NCI-H187 treated with DMSO at 0.1 percent for 48 hours (cell line): ENCODE data around the gene FOXP1.

ENCODE experiments used
- DNase-seq: peaks from one replicate; lab custom pipeline; 2025; lab: John Stamatoyannopoulos, UW

Gene FOXP1

GRCh38 chr3:71077070-71077469 is 506.5 kb downstream of the FOXP1 start:
- no peak for DNase-seq

DNA sequence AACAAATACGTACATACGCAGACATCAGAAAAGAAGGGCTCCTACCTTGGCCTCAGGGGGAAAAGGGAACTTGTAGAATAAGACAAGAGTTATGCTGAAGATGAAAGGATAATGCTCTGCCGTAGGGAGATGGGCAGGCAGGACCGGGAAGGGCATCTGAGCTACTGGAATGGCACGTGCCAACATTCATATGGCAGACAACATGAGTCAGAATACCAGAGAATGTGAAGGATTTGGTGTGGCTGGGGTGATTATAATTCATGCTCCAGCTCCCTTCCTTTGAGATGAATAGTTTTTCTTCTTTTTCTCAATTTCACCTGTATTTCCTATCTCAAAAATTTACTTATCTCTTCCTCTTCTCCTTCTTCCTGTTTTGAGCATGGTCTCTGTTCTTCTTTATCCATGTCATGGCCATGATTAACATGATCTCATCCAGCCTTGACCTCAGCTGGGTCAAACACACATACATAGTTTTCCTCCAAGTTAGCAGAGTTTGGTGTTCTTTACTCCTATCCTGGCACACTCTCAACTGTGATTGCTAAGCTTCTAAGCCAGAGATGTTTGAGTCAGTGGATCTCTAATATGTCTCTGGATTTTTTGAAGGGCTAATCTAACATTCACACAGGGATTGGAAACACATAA is 507.0 kb downstream of the FOXP1 start:
- DNase-seq = no peak

DNA sequence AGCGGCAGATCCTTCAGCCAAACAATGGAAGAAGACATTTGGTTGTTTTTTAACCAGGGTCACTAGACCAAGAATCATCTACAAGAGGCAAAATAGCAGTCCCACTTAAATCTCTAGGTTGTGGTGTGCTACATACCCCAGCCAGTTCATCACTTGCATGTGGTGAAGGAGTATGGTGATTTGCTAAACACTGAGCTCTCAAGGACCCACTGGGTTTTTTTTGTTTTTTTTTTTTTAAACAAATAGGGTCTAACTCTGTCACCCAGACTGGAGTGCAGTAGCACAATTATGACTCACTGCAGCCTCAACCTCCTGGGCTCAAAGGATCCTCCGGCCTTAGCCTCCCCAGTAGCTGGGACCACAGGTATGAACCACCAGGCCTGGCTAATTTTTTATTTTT is 508.0 kb downstream of the FOXP1 start:
- DNase-seq = no peak

DNA sequence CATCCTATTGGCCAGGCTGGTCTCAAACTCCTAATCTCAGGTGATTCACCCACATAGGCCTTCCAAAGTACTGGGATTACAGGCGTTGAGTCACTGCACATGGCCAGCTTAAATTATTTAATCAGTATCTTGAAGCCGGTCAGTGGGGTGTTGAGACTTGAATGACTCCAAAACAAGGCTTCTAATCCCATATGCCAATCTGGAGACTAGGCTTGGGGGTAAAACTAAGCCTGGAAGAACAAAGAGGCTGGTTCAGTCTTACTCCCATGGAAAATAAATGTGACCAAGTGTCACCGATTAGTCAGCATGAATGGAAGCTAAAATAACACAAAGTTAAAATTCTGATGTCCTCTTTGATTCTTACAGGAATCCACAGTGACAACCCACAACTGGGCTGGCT is 509.1 kb downstream of the FOXP1 start:
- DNase-seq = no peak

DNA sequence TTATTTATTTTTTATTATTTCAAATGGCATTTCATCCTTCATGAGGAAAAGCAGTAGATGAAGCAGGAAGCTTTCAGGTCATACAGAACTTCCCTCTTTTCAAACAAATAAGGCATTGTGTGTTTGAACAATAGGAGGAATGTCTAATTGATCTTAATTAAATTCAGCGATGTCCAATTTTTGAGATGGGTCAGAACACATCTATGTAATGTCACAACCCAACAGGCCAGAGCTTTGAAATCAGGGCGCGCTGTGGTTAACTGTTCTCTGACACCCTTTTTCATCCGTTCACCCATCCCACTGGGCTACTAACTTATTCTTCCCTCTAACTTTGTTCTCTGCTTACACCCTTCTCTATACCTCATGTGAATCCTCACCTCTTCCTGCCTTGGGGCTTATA is 510.5 kb downstream of the FOXP1 start:
- no peak for DNase-seq

- no peak for DNase-seq
These were observed 511.2 kb downstream of the FOXP1 start for GRCh38 chr3:71072287-71072686.

- DNase-seq = no peak
These were observed 512.7 kb downstream of the FOXP1 start for GRCh38 chr3:71070497-71071463.

- DNase-seq = no peak
These were observed 513.7 kb downstream of the FOXP1 start for GRCh38 chr3:71069797-71070196.

DNA sequence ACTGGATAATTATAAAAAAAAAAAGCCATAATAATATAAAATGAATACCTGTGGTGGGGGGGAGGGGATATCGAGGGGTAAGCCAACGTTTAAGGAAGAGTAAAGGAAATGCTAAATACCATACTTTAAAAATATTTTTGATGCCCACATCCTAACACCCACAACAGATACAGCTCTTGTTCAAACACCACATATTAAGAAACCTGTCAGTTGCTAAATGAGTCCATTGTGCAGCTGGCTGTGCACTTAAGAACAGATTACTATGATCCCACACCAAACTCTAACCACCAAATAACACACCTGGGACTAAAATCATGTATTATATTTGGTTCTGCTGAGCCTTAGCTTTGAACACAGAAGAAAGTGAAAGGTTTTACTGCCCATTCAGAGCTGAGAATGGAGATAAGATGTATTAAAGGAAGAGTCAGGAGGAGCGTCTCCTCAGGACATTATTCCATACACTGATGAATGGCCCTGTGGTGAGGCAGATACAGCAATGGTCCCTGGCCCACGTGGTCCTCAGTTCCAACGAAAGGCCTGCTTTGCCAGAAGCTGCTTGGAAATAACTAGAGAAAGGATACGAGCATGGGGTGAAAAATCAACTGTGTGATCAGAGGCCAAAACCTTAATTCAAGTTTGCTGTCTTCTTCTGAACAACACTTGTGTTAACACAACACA is 515.4 kb downstream of the FOXP1 start:
- no peak for DNase-seq

DNA sequence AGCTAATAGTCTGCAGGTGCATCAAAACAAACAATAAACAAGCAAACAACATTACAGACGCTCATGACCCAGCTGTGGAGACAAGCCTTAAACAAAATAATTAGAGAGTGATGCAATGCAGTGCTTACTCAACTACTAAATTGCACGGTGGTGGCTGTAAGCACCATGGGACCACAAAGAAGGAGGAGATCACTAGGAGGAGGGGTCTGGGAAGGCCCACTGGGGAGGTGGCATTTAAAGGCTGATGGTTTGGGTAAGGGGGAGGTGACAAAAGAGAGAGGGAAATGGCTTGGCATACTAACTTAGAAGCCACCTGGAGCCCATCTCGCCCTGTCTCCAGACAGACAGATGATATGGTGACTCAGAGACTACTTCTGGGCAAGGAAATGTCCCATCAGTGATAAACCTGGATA is 516.7 kb downstream of the FOXP1 start:
- DNase-seq = no peak

- DNase-seq = no peak
These were observed 517.2 kb downstream of the FOXP1 start for GRCh38 chr3:71066356-71066755.

GRCh38 chr3:71065764-71066013 is 517.8 kb downstream of the FOXP1 start:
- DNase-seq = no peak

DNA sequence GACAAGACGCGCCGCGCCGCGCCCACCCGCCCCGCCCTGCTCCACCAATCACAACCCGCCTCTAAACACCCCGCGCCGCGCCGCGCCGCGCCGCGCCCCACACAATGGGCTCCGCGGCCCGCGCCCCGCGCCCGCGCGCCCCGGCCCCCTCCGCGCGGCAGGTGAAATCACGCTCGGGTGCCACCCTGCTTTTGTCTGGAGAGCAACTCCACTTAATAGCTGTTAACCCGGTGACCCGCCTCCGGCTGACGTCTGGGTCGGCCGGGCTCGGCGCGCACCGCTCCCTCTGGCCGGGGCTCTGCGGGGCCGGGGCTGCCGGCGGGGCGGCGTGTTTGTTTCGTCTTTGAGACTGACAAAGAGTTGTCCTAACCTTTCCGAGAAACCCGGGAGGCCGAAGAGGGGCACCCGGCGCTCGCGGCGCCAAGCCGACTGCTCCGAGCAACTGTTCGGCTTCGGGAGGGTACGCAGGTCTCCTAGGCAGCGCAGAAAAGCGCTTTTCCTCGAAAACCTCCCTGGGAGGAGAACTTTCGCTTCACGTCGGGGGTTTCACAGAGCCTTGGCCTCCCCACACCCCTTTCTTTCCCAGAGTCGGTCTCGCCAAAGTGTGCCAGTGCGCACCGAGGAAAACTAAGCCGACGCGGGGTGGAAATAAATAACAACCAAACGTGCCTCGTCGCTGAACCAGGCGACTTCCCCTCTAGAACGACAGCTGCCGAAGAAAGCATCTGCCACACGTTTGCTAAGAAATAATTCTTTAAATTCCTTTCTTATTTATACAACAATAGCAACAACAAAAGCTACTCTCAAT is 518.4 kb downstream of the FOXP1 start:
- no peak for DNase-seq

DNA sequence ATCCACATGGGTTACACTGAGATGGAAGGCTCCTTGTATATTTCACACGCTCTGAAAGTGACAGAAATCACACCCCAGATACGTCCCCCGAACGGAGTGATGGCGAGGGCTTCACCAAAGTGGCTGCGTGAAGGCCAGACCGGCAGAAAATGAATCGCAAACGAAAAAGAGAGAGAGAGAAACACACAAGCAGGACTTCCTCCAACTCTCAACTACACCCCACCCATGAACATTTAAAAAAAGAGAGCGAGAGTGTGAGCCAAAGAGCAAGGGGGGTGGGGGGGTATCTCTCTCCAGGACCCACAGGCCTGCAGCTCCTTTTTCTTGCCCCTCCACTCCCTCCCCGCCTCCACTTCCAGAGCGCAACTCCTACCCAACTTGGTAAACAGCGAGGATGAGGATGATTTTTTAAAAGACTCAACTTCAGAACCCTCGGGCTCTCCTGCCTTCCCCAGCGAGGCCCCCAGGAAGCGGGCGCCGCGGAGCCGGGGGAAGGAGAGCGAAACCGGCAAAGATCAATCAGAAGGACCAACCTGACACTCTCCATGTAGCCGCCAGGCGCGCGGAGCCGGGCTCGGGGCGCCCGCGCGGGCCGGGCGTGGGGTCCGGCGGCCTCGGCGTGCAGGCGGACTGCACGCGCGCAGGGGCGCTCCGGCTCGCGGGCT is 519.1 kb downstream of the FOXP1 start:
- no peak for DNase-seq

GRCh38 chr3:71063773-71064290 is 519.7 kb downstream of the FOXP1 start:
- no peak for DNase-seq

DNA sequence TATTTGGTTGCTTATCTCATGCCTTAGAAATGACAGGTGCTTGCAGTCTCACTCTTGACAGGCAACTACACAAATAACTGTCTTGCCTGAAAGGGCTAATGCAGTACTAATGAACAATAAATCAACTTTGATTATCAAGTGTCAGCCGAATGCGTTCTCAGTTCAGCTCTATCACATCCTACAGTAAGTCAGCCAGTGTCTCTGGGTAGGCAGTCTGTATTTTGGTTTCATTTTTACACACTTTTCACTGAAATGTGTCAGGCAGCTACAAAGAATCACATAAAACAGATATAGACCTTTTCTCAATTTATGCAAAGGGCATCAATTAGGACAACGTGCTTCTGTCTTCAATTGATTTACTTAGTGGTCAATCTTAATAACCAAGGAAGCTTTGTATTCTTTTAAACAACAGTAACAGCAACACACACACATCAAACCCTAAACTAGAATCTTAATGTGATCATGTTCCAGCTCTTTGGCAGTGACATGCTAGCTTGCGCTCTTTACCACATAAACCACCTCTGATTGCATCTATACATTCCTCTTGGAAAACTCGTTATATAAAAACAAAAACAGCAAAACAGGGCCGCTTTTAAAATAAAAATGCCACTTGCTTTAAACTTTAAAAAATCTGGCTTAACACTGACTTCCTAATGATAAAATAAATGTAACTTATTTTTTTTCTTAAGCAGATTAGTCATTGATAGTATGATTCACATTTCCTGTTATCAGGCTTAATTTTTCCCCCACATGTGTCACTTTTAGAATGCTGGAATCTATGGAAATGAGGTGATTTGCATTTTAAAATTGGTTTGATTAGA is 520.4 kb downstream of the FOXP1 start:
- no peak for DNase-seq

GRCh38 chr3:71062037-71062932 is 521.2 kb downstream of the FOXP1 start:
- no peak for DNase-seq

DNA sequence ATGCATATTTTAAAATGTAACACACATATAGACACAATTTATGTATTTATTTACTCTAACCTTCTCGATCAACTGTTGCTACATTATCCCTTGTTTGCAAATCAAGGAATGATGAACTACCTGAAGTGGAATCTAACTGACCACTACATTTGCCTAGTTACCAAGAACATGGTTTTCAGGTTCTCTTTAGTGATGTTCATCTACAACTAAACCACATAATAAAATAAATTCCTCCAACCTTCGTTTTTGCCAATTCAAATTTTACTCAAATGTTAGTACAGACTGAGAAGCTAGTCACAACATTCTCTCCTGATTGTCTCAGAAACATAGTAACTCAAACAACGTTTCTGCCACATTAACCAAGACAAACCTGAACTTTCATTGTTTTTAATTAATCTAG is 521.9 kb downstream of the FOXP1 start:
- DNase-seq = no peak

DNA sequence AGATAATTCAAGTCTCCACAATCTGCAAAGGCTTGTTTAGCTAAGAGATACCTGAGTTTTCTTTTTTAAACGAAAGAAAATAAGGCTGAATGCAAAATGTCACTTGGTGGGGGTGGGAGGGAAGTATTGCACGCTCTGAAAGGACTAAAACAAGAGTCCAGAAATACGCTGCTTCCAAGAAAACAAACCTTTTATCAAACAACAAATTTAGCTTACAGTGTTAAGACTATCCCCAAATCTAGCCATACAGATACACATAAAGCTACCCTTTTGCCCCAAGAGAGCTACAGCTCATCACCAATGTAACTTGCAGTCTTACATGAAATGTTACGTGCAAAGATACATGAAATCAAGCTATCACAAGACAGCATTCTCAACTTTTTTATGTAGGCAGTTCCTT is 522.5 kb downstream of the FOXP1 start:
- DNase-seq = no peak

DNA sequence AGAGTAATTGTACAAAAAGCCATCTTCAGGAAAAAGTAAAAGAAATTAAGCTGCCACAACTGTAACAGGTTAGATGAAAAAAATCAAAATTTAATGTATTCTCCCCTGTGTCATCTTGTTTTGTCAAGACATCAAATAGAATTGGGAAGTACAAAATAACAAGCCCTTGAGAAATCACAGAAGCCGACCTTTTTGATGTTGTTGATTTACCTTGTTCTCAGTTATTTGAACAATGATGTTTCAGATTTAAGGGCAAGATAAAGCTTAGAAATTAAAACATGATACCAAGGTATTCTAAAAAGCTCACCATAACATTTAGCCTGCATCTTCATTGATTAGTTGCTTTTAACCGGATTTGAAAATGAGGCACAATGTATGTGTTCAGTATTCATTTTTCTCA is 523.0 kb downstream of the FOXP1 start:
- no peak for DNase-seq
